SH-SY5Y (cell line): ENCODE data around the gene SLC17A8.

Source experiments
- GATA2 ChIP-seq: IDR thresholded peaks from 2 replicates; pipeline ENCODE4 v1.6.1; 2011; ENCODE audit warnings: mild to moderate bottlenecking, low read depth, low read length
- GATA3 ChIP-seq: IDR thresholded peaks from 2 replicates; pipeline ENCODE4 v1.6.1; 2011; ENCODE audit warnings: low read depth, mild to moderate bottlenecking, low read length, moderate library complexity

GRCh38 chr12:100455896-100456295 lies 99.0 kb downstream of the SLC17A8 start:
- TF ChIP-seq GATA3 (no peak), GATA2 (no peak)
